ENCODE data around the gene XKR8. TPM values are rescaled to one million over a fixed set of nuclear protein-coding genes. Genes with fewer than 3 reads are reported as not detected.

Gene XKR8
- total RNA-seq, 1 donor from 2014 or later: 5.1 TPM

- TF ChIP-seq CTCF (IDR thresholded peaks at IDR 0.05): no peak
- H3K27me3 Mint-ChIP-seq: no peaks in the 10 kb centered on the region
- no peaks in the 10 kb centered on the region for H3K9me3 Mint-ChIP-seq
- H3K27ac Mint-ChIP-seq: no peak overlapping the region
- CTCF ChIA-PET: interaction anchor here (0.9 to 5.5 kb wide), 8 partner anchors 11 to 311 kb away, joined by 3 to 88 read pairs (median 4); partner anchors contain the start of genes IFI6 and XKR8
- no peak for DNase-seq
- POLR2A ChIA-PET: interaction anchor here (3.1 kb wide), 1 partner anchor 123 kb away, joined by 21 read pairs; no protein-coding TSS in a partner anchor
- intact Hi-C loops (cut with micrococcal nuclease): no loop called here
- ATAC-seq (ENCODE audit: low read depth): no peak
- peaks cover 28% of the 10 kb centered on the region for H3K36me3 Mint-ChIP-seq (ENCODE audit: low read depth)
- peaks cover 2% of the 10 kb centered on the region for H3K4me1 Mint-ChIP-seq
- no peak overlapping the region for H3K4me3 Mint-ChIP-seq
Measured at GRCh38 chr1:27980216-27980845, 20.6 kb downstream of the XKR8 start.

GRCh38 chr1:27981145-27981544 lies 21.4 kb downstream of the XKR8 start:
- intact Hi-C loops (cut with micrococcal nuclease): no loop called here
- no peaks in the 10 kb centered on the region for H3K9me3 Mint-ChIP-seq
- H3K4me1 Mint-ChIP-seq: peaks cover 2% of the 10 kb centered on the region
- ChIA-PET POLR2A (interaction anchor here (0.7 to 3.1 kb wide), 2 partner anchors 41 to 124 kb away, joined by 4 to 21 read pairs; no protein-coding TSS in a partner anchor), CTCF (interaction anchor here (1.2 to 5.5 kb wide), 5 partner anchors 10 to 130 kb away, joined by 3 to 88 read pairs (median 4); partner anchors contain the start of gene XKR8)
- H3K27ac Mint-ChIP-seq: peak overlapping the region; percentile 4
- H3K27me3 Mint-ChIP-seq: no peaks in the 10 kb centered on the region
- no peak overlapping the region for H3K4me3 Mint-ChIP-seq
- ATAC-seq (ENCODE audit: low read depth): no peak
- no peak for TF ChIP-seq CTCF (IDR thresholded peaks at IDR 0.05)
- DNase-seq: no peak
- H3K36me3 Mint-ChIP-seq (ENCODE audit: low read depth): peaks cover 28% of the 10 kb centered on the region

- no peak for TF ChIP-seq CTCF (IDR thresholded peaks at IDR 0.05)
- Mint-ChIP-seq H3K27me3 (no peaks in the 10 kb centered on the region), H3K9me3 (no peaks in the 10 kb centered on the region), H3K27ac (no peak overlapping the region), H3K4me1 (peaks cover 5% of the 10 kb centered on the region), H3K36me3 (ENCODE audit: low read depth) (peaks cover 72% of the 10 kb centered on the region), H3K4me3 (no peak overlapping the region)
- ATAC-seq (ENCODE audit: low read depth): no peak
- DNase-seq: no peak
- CTCF ChIA-PET: interaction anchor here (0.8 kb wide), 1 partner anchor 11 kb away, joined by 3 read pairs; no protein-coding TSS in a partner anchor
- POLR2A ChIA-PET: interaction anchor here (0.7 kb wide), 1 partner anchor 36 kb away, joined by 4 read pairs; no protein-coding TSS in a partner anchor
- intact Hi-C loops (cut with micrococcal nuclease): no loop called here
Measured at GRCh38 chr1:27990920-27991537, 31.3 kb downstream of the XKR8 start.

GRCh38 chr1:27992276-27992675 lies 32.5 kb downstream of the XKR8 start:
- Mint-ChIP-seq H3K9me3 (no peaks in the 10 kb centered on the region), H3K27me3 (no peaks in the 10 kb centered on the region), H3K4me1 (peaks cover 5% of the 10 kb centered on the region), H3K36me3 (ENCODE audit: low read depth) (peaks cover 80% of the 10 kb centered on the region), H3K27ac (peak overlapping the region; percentile 53), H3K4me3 (no peak overlapping the region)
- ChIA-PET POLR2A (interaction anchor here (0.6 kb wide), 1 partner anchor 98 kb away, joined by 4 read pairs; no protein-coding TSS in a partner anchor), CTCF (no interaction called here)
- ATAC-seq (ENCODE audit: low read depth) (peak; percentile 64), DNase-seq (no peak)
- intact Hi-C loops (cut with micrococcal nuclease): no loop called here
- no peak for TF ChIP-seq CTCF (IDR thresholded peaks at IDR 0.05)

GRCh38 chr1:27993241-27993640 lies 33.5 kb downstream of the XKR8 start:
- no peak overlapping the region for H3K4me3 Mint-ChIP-seq
- H3K36me3 Mint-ChIP-seq (ENCODE audit: low read depth): peaks cover 81% of the 10 kb centered on the region
- H3K27ac Mint-ChIP-seq: no peak overlapping the region
- ChIA-PET CTCF (interaction anchor here (2.2 kb wide), 1 partner anchor 136 kb away, joined by 8 read pairs; no protein-coding TSS in a partner anchor), POLR2A (no interaction called here)
- TF ChIP-seq CTCF (IDR thresholded peaks at IDR 0.05): no peak
- no peaks in the 10 kb centered on the region for H3K27me3 Mint-ChIP-seq
- peaks cover 5% of the 10 kb centered on the region for H3K4me1 Mint-ChIP-seq
- H3K9me3 Mint-ChIP-seq: no peaks in the 10 kb centered on the region
- DNase-seq: no peak
- no peak for ATAC-seq (ENCODE audit: low read depth)
- intact Hi-C loops (cut with micrococcal nuclease): no loop called here

All from activated B cell treated with CpG ODN at 0.5 μM for 24 hours (primary cell).